ENCODE measurements around the gene ACBD4. TPM values are rescaled to one million over a fixed set of nuclear protein-coding genes. Genes with fewer than 3 reads are reported as not detected.

The ACBD4 gene
- total and polyA plus RNA-seq, 2 of the 13 experiments (the other 11 are each of a cell fraction or from before 2014, with no cell fraction given), result 16.1 to 26.9 TPM

DNA sequence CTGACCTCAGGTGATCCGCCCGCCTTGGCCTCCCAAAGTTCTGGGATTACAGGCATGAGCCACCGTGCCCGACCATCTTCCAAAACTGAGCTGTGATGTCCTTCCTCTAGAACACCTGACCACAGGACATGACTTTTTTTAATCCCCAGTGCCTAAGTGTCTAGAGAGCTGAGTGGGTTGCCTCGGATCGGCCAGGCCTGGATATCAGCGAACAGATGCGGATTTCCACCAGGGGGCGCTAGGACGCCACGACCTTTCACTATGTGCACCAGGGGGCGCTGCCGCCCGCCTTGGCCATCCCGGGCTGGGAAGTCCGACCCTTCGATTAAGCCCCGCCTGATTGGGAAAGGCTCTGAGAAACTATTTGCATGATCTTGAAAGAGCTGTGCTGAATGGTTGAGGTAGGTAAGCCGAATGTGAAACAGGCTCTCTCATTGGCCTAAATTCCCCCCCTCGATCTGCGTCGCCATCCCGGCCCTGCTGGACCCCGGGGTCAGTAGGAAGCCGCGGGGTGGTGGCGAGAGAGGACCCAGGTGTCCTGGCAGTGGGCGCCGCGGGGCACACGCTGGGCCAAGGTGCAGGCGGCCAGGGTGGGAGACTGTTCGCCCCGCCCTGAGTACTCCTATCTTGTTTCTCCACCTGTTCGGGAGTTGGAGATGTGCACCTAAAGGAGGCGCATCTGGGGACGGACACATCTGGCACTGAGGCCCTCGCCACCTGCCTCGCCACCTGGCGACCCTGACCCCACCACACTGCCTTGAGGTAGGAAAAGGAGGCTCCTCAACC is at the start of gene ACBD4 (continued):
- TF ChIP-seq ZNF414 (CRISPR knock-in tag; IDR thresholded peaks at IDR 0.05) (peak; percentile 92; the same call in 1 of the 2 replicates), KLF12 (CRISPR knock-in tag; IDR thresholded peaks at IDR 0.05; ENCODE audit: borderline replicate concordance) (0 out of 2 replicates have a peak, but pooled peaks have one; percentile 32), KLF16 (CRISPR knock-in tag; IDR thresholded peaks at IDR 0.05) (peak in 1 of 2 experiments; percentile 90; a peak in 1 of 4 replicates), HINFP (CRISPR knock-in tag; IDR thresholded peaks at IDR 0.05; ENCODE audit: low read depth) (peak; percentile 87), KLF13 (CRISPR knock-in tag; IDR thresholded peaks at IDR 0.05) (peak; percentile 77; the same call in 1 of the 2 replicates), GABPB1 (CRISPR knock-in tag; IDR thresholded peaks at IDR 0.05) (peak; percentile 79), ZNF121 (CRISPR knock-in tag; IDR thresholded peaks at IDR 0.05) (peak; percentile 24; the same call in 1 of the 2 replicates), SP140L (CRISPR knock-in tag; IDR thresholded peaks at IDR 0.05; ENCODE audit: borderline replicate concordance) (peak; percentile 25; the same call in 1 of the 2 replicates), STAT5B (CRISPR knock-in tag; IDR thresholded peaks at IDR 0.05) (peak; percentile 28; the same call in 1 of the 2 replicates), AHDC1 (CRISPR knock-in tag; IDR thresholded peaks at IDR 0.05; ENCODE audit: borderline replicate concordance) (peak; percentile 61; the same call in 1 of the 2 replicates), KDM5B (CRISPR knock-in tag; IDR thresholded peaks at IDR 0.05; ENCODE audit: borderline replicate concordance) (peak; percentile 93), ZNF850 (CRISPR knock-in tag; conservative IDR thresholded peaks at IDR 0.05) (0 out of 2 replicates have a peak, but pooled peaks have one; percentile 82)
- TF ChIP-seq, protein P1, sequence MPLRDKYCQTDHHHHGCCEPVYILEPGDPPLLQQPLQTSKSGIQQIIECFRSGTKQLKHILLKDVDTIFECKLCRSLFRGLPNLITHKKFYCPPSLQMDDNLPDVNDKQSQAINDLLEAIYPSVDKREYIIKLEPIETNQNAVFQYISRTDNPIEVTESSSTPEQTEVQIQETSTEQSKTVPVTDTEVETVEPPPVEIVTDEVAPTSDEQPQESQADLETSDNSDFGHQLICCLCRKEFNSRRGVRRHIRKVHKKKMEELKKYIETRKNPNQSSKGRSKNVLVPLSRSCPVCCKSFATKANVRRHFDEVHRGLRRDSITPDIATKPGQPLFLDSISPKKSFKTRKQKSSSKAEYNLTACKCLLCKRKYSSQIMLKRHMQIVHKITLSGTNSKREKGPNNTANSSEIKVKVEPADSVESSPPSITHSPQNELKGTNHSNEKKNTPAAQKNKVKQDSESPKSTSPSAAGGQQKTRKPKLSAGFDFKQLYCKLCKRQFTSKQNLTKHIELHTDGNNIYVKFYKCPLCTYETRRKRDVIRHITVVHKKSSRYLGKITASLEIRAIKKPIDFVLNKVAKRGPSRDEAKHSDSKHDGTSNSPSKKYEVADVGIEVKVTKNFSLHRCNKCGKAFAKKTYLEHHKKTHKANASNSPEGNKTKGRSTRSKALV (CRISPR knock-in tag; IDR thresholded peaks at IDR 0.05), result peak; percentile 83
- TF ChIP-seq, protein P2, sequence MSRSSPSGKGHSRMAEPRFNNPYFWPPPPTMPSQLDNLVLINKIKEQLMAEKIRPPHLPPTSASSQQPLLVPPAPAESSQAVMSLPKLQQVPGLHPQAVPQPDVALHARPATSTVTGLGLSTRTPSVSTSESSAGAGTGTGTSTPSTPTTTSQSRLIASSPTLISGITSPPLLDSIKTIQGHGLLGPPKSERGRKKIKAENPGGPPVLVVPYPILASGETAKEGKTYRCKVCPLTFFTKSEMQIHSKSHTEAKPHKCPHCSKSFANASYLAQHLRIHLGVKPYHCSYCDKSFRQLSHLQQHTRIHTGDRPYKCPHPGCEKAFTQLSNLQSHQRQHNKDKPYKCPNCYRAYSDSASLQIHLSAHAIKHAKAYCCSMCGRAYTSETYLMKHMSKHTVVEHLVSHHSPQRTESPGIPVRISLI (CRISPR knock-in tag; IDR thresholded peaks at IDR 0.05; ENCODE audit: borderline replicate concordance), result peak; percentile 67; the same call in 1 of the 2 replicates
- TF ChIP-seq, protein P3, sequence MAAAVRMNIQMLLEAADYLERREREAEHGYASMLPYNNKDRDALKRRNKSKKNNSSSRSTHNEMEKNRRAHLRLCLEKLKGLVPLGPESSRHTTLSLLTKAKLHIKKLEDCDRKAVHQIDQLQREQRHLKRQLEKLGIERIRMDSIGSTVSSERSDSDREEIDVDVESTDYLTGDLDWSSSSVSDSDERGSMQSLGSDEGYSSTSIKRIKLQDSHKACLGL (CRISPR knock-in tag; IDR thresholded peaks at IDR 0.05), result peak; percentile 47
